ENCODE data around the gene ACTR6. TPM values are rescaled to one million over a fixed set of nuclear protein-coding genes. Genes with fewer than 3 reads are reported as not detected.

ACTR6 gene
- total and polyA plus RNA-seq, 2 of the 4 experiments (the other 2 are of a cell fraction): 9.7 to 10.2 TPM

DNA sequence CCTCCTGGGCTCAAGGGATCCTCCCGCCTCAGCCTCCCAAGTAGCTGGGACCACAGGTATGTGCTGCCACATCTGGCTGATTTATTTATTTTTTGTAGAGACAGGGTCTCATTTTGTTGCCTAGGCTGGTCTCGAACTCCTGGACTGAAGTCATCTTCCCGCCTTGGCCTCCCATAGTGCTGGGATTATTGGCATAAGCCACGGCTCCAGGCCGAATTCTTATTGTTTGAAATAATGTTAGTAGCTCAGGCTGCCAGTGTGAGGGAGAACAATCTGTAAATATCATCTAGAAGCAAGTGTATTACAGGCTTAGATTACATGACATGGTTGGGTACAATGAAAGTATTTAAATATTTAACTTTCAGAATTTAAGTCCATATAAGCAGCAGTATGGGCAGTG, 8.2 kb downstream of the ACTR6 start:
- Histone ChIP-seq H2BK5ac (ENCODE audit: low read depth, low read length, poor library complexity, severe bottlenecking) (no peak overlapping the region), H4K20me1 (ENCODE audit: insufficient read depth, low read length) (no peaks in the 10 kb centered on the region), H3K27ac (ENCODE audit: insufficient read depth, low read length) (no peak overlapping the region), H3K9me1 (ENCODE audit: insufficient read depth, low read length) (no peaks in the 10 kb centered on the region; the same call in 1 of the 2 replicates), H3K18ac (ENCODE audit: low read depth, low read length) (no peak overlapping the region), H3K56ac (ENCODE audit: extremely low read depth, insufficient read depth, low read length) (no peak overlapping the region), H4K5ac (ENCODE audit: low read depth, low read length) (no peak overlapping the region), H4K91ac (ENCODE audit: insufficient read depth, low read depth, low read length) (no peak overlapping the region), H3K23ac (ENCODE audit: low read depth, low read length) (no peak overlapping the region), H2AFZ (replicated peaks; ENCODE audit: low read length, poor library complexity) (no peak overlapping the region), H4K8ac (ENCODE audit: low read depth in 2 of 2, low read length in 2 of 2) (no peak overlapping the region), H3K9me3 (ENCODE audit: control insufficient read depth, insufficient read depth, low read length) (no peaks in the 10 kb centered on the region), H3K27me3 (ENCODE audit: control insufficient read depth, insufficient read depth, low read length) (no peaks in the 10 kb centered on the region), H2AK9ac (replicated peaks; ENCODE audit: low read depth, low read length, poor library complexity) (no peak overlapping the region), H2AK5ac (ENCODE audit: low read depth, low read length) (no peak overlapping the region), H3K4me2 (ENCODE audit: low read depth, low read length) (no peak overlapping the region), H3K4me3 (ENCODE audit: insufficient read depth, low read depth, low read length) (no peak overlapping the region), H3K79me1 (ENCODE audit: low read depth in 1 of 2, low read length in 2 of 2) (peaks cover 0 to 4% of the 10 kb centered on the region in 2 experiments; a peak in 1 of 4 replicates), H3K9ac (ENCODE audit: low read depth, low read length) (no peak overlapping the region), H2BK20ac (ENCODE audit: low read depth, low read length) (no peak overlapping the region), H3K14ac (replicated peaks; ENCODE audit: low read depth, low read length) (no peak overlapping the region), H2BK120ac (ENCODE audit: low read depth, low read length) (no peak overlapping the region), H3K4me1 (ENCODE audit: control insufficient read depth, insufficient read depth, low read length) (no peaks in the 10 kb centered on the region), H3K36me3 (ENCODE audit: control insufficient read depth, insufficient read depth, low read length) (peaks cover 35% of the 10 kb centered on the region), H2BK15ac (ENCODE audit: low read depth, low read length) (no peak overlapping the region), H3K4ac (ENCODE audit: low read depth, low read length) (no peak overlapping the region)
- no TSS peak for BruUV-seq (replicated peaks)
- ChIA-PET CTCF (no interaction called here), POLR2A (ENCODE audit: unreplicated experiment) (no interaction called here)
- in situ Hi-C loops (cut with MboI; ENCODE audit: low sequenced_read_pairs): no loop called here
- 100% methylated on average over 1 of the region's 5 CpGs; no CpG with 5 or more reads in 1 of the 2 experiments for WGBS, 2 experiments (ENCODE audit: extremely low coverage in 2 of 2, insufficient read length in 1 of 2)
- DNase-seq (no peak), ATAC-seq (ENCODE audit: low read depth) (no peak)
- TF ChIP-seq MAFK (IDR thresholded peaks at IDR 0.05; ENCODE audit: low read depth, low read length): no peak
- no peak for TF ChIP-seq USF2 (IDR thresholded peaks at IDR 0.05; ENCODE audit: low read depth, low read length)
- no peak for TF ChIP-seq RAD21 (IDR thresholded peaks at IDR 0.05; ENCODE audit: low read length)
- no peak for TF ChIP-seq SMC3 (IDR thresholded peaks at IDR 0.05; ENCODE audit: low read depth, low read length)
- TF ChIP-seq ELK1 (IDR thresholded peaks at IDR 0.05; ENCODE audit: borderline replicate concordance, low read depth, low read length): no peak
- no peak for TF ChIP-seq CEBPB (IDR thresholded peaks at IDR 0.05; ENCODE audit: low read depth, low read length)
- no peak for TF ChIP-seq RCOR1 (IDR thresholded peaks at IDR 0.05; ENCODE audit: insufficient replicate concordance, low read length)
- no peak for TF ChIP-seq MAZ (IDR thresholded peaks at IDR 0.05; ENCODE audit: borderline replicate concordance, low read depth, low read length)
- TF ChIP-seq CTCF (conservative IDR thresholded peaks at IDR 0.05; ENCODE audit: low read depth, low read length): no peak
- no peak for TF ChIP-seq FOS (IDR thresholded peaks at IDR 0.05; ENCODE audit: low read depth, low read length)
- no peak for TF ChIP-seq MXI1 (IDR thresholded peaks at IDR 0.05; ENCODE audit: borderline replicate concordance, low read depth, low read length)
- TF ChIP-seq RFX5 (IDR thresholded peaks at IDR 0.05; ENCODE audit: low read depth, low read length): no peak
- no peak for TF ChIP-seq BHLHE40 (IDR thresholded peaks at IDR 0.05; ENCODE audit: low read depth, low read length)
- intact Hi-C loops (cut with micrococcal nuclease): loop anchor here (10.0 kb wide), 1 partner anchor 394 kb away; no protein-coding TSS in a partner anchor
- dilution Hi-C loops (cut with HindIII; ENCODE audit: low sequenced_read_pairs, unreplicated experiment): no loop called here

All from IMR-90 (cell line).